Central memory CD4-positive, alpha-beta T cell (primary cell): Measurements from ENCODE around the gene TRABD2B.

Experiments used
- DNase-seq: peaks from one replicate; pipeline ENCODE4 v3.0.0; 2022

Gene TRABD2B

DNA sequence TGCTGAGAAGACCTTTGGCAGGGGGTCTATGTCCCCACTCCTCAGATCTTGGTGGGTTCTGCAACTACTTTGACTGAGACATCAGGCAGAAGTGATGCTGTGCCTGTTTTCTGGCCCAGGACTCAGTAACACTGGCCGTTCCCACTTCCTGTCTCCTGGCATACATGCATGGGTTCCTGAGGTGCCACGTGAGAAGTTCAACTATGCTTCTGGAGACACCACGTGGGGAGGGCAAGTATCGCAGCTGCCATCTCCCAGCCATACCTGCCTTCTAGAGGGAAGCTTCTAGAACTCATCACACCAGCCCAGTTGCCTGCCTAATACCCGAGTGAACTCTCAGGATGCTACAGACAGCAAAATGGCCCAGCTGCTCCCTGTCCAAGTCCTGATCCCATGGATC lies 65.8 kb downstream of the TRABD2B start:
- DNase-seq, result no peak

GRCh38 chr1:47930210-47930840 lies 66.9 kb downstream of the TRABD2B start:
- DNase-seq, result no peak

- DNase-seq, result no peak
Measured at GRCh38 chr1:47927165-47927564, 70.0 kb downstream of the TRABD2B start.

- DNase-seq, result no peak
Measured at GRCh38 chr1:47926461-47926999, 70.7 kb downstream of the TRABD2B start.

DNA sequence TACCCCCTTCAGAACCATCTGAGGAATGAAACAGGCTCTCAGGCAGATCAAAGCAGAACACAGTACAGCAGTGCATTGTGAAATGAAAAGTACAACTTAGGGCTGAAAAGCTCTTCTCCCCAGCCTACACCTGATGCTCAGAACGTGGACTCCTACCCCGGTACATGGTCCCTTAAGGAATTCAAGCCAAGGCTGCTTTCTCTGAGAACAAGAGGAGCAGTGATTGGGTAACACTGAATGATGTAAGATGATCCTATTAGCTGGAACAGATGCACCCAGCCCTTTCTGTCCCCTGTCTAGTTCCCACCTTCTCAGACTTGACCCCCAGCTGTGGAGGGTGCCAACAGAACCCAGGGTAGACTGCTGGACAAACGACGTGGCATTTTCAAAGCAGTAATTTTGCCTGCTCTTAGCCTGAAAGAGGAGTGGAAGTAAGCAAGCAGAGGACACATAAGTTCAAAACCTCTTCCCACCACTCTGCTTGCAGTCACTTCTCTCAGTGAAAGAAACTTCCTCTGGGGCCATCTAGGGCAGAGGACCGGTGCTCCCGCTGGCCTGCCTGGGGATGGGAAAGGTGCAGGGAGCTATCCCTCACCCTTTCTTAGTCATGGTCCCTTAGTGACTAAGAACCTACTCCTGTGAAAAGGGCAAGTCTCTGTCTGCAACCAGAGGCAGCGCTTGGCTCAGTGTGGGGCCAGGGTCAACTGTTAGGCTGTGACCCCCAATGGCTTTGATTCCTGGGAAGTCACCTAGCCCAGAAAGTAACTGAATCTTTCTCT lies 72.7 kb downstream of the TRABD2B start:
- DNase-seq, result no peak

- DNase-seq, result no peak
Measured at GRCh38 chr1:47921935-47922415, 75.2 kb downstream of the TRABD2B start.

DNA sequence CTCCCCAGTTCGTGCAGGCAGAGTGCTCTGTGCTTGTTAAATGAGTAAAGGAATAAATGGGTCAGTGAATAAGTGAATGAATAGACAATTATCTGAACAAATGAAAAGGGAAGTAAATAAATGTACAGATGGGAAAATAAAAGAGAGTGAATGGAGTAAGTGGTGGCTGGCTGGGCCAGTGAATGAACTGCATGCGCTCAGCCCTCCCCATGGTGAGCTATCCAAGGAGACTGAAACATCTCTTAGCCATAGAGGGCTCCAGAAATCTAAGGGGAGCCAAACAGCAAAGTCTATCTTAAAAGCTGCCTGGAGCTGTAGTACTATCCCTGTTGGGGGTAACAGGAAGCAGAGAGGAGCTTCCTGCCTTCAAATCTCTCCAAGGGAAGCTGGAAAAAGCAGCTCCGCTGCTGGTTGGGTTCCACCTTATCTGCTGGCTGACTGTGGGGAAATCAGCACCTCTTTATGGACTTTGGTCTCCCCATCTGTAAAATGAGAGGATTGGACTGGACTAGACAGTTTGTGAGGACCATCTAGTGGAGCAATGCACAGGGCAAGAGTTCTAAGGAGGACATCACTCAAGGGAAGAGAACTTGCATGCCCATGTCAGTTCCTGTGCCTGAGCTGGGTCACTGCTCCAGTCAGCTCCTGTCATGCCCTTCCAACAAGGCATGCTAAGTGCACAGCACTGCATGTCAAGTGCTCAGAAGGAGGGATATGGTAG lies 77.9 kb downstream of the TRABD2B start:
- DNase-seq, result no peak

GRCh38 chr1:47918257-47918867 lies 78.8 kb downstream of the TRABD2B start:
- no peak for DNase-seq

DNA sequence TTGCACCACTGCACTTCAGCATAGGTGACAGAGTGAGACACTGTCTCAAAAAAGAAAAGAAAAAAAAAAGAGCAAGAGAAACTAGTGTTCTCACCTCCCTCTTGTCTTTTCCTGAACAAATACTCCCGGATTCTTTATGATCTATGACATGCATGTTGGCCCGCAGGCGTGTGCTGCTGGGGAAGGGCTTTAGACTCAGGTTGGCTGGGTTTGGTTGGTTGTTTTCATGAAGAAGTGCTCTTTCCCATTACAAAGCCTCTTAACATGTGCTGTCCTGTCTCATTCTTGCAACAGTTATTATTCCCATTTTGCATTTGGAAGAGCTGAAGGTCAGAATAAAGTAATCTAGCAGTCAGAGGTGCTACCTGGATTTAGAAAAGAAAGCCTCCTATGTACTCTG lies 79.5 kb downstream of the TRABD2B start:
- no peak for DNase-seq

DNA sequence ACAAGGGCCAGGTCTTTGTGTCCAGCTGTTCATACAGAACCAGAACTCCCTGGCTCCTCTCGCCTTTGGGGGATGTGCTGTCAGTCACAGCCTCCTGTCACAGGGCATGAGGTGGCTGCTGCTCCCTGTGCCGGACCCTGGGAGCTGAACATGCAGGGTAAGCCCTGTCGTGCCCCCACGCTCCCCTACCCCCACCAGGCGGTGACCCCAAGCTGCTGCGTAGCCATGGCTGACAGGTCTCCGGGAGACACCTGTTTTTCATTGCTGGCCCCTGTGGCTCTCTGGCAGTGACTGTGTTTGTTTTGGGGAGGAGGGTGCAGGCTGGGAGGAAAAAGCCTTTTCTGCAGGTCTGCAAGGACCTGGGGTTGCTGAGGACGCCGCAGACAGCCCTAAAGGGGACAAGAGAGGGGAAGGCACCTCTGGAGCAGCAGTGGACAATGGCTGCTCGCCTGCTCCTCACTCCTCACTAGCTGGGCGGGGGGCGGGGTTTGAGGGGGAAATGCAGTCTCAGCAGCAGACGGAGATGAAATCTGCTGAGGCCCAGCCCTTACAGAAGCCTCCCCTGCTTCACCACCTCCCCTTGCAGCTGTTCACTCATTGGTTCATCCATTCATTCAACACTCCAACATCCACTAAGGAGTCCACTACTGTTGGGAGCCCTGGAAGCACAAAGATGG lies 81.4 kb downstream of the TRABD2B start:
- no peak for DNase-seq

- no peak for DNase-seq
Measured at GRCh38 chr1:47914952-47915676, 82.1 kb downstream of the TRABD2B start.

- no peak for DNase-seq
Measured at GRCh38 chr1:47914218-47914938, 82.8 kb downstream of the TRABD2B start.

DNA sequence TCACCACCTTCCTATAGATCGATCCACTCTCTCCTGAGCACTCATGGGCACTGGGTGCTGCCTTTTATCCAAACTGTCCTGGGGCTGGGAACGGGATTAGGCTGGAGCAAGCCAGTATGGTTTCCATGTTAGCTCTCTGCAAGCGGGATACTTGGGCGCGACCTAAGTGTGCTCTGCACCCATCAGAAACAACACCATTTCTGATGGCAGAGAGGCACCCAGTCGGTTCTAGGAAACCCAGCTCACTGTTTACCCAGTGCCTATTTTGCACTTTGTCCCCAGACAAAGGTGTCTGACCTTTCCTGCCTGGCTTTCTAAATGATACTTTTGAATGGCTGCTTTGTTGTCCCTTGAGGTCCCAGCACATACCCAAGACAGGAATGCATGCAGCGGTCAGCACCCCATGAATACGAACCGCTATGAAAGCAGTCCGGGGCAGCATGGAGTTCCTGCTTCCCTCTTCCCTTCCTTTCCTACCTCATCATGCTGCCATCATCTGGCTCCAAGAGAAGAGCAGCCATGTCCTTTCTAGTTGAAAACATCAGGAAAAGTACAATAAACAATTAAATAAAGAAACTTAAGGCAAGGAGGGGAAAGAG lies 83.9 kb downstream of the TRABD2B start:
- no peak for DNase-seq

DNA sequence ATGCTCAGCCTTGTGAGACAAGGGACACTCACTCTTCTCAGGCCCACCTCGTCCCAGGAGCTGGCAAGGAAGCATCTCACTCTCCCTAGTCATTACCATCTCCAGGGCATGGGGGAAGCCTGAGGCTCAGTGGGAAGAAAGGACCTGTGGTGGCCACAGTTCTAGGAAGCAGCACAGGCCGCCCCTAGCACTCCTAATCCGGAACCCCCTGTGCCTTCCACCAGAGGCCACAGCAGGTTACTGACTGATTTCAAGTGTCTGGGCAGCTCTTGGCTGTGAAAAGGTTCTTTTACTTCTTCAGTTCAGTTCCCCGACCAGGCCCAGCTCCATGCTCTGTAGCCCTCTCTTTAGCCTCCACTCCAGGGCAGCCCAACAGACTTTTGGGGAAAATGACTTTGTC lies 84.4 kb downstream of the TRABD2B start:
- no peak for DNase-seq

- no peak for DNase-seq
Measured at GRCh38 chr1:47911892-47912291, 85.3 kb downstream of the TRABD2B start.

DNA sequence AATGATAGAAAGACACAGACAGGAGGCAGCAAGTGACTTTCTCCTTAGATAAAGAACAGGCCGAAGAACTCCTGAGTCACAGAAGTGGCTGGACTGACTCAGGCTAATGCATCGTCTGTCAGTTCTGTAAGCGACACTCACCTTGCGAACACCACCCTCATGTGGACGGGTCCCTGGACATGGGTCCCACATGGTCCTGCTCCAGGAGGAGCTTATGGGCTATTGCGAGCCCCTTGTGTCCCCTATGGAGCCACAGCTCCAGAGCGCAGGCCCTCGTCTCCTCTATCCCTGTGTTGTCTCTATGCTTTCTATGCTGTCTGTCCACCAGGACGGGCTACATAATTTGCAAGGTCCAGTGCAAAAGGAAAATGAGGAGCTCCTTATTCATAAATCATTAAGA lies 85.8 kb downstream of the TRABD2B start:
- no peak for DNase-seq

DNA sequence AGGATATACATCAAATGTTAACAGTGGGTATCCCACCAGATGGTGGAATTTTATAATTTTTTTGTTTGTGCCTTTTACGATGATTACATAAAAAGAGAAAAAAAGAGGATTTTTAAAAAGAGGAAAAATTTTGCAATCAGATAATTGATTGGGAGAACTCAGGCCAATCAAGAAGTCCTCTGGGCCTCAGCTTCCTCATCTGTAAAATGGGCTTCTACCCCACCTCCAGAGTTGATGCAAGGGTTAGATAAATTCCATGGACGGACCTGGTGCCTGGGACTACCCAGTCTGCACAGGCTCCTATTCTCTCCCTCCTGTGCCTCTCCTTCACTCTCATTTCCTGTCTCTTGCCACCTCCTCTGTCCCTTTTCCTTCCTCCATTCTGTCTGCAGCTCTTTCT lies 88.9 kb downstream of the TRABD2B start:
- DNase-seq, result no peak

GRCh38 chr1:47907177-47907528 lies 90.0 kb downstream of the TRABD2B start:
- DNase-seq, result no peak

DNA sequence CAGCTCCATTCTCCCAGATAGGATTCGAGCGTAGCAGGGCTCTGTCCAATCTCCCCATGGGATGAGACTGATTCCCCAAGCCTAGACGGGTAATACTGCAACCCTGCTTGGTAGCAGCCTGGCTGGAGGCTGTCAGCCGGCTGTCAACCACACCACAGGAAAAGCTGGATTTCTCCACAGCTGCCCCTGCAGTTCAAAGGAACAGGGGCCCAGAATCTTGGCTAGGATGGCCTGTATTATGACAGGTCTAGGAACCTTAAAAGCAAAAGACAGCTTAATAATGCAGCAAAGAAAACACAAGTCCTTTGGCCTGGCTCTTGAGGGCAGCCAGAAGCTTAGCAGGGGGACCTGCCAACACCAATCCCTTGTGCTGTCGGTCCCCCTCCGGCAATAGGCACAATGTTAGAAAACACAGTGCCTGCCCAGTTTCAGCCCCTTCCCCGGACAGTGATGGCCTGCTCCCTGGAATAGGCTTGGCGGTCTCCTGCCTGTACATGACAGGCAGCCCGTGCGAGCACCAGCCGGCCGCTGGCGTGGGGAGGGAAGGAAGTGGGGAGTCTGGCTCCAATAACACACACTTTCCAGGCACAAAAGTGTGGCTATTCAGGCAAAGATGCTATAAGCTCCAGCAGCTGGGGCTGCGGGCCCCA lies 90.5 kb downstream of the TRABD2B start:
- no peak for DNase-seq

GRCh38 chr1:47906009-47906432 lies 91.2 kb downstream of the TRABD2B start:
- DNase-seq, result no peak
